ENCODE data around the gene CCDC82. TPM values are rescaled to one million over a fixed set of nuclear protein-coding genes. Genes with fewer than 3 reads are reported as not detected.

CCDC82 gene
- total and polyA plus RNA-seq, 9 donors: 14.8 to 31.8 (median 23.0) TPM

GRCh38 chr11:96365493-96365892 lies 24.2 kb downstream of the CCDC82 start:
- TF ChIP-seq CTCF (IDR thresholded peaks at IDR 0.05): no peak
- TF ChIP-seq EP300 (IDR thresholded peaks at IDR 0.05): no peak
- TF ChIP-seq POLR2A (IDR thresholded peaks at IDR 0.05): no peak
- Histone ChIP-seq H3K27ac (no peak overlapping the region), H3K4me3 (no peak overlapping the region), H3K27me3 (no peaks in the 10 kb centered on the region), H3K9me3 (no peaks in the 10 kb centered on the region), H3K4me1 (ENCODE audit: insufficient read depth) (no peaks in the 10 kb centered on the region), H3K36me3 (no peaks in the 10 kb centered on the region)
- DNase-seq: no peak
- WGBS, 3 donors: 71 to 86% (median 78%) methylated on average over 1 of the region's 1 CpG
- intact Hi-C loops (cut with DNase I): no loop called here

GRCh38 chr11:96361778-96362177 lies 27.9 kb downstream of the CCDC82 start:
- 58 to 71% (median 70%) methylated on average over 2 of the region's 2 CpGs for WGBS, 3 donors
- H3K4me3 ChIP-seq: no peak overlapping the region
- no peak for DNase-seq
- intact Hi-C loops (cut with DNase I): no loop called here
- no peaks in the 10 kb centered on the region for H3K36me3 ChIP-seq
- no peak overlapping the region for H3K27ac ChIP-seq
- H3K9me3 ChIP-seq: no peaks in the 10 kb centered on the region
- no peaks in the 10 kb centered on the region for H3K27me3 ChIP-seq
- H3K4me1 ChIP-seq (ENCODE audit: insufficient read depth): no peaks in the 10 kb centered on the region
- TF ChIP-seq EP300 (IDR thresholded peaks at IDR 0.05): no peak
- no peak for TF ChIP-seq CTCF (IDR thresholded peaks at IDR 0.05)
- TF ChIP-seq POLR2A (IDR thresholded peaks at IDR 0.05): no peak

- no peaks in the 10 kb centered on the region for H3K36me3 ChIP-seq
- WGBS, 3 donors: 88 to 92% (median 88%) methylated on average over 3 of the region's 3 CpGs
- no peak for TF ChIP-seq POLR2A (IDR thresholded peaks at IDR 0.05)
- TF ChIP-seq CTCF (IDR thresholded peaks at IDR 0.05): no peak
- TF ChIP-seq EP300 (IDR thresholded peaks at IDR 0.05): no peak
- no peaks in the 10 kb centered on the region for H3K9me3 ChIP-seq
- no peak for DNase-seq
- intact Hi-C loops (cut with DNase I): no loop called here
- no peak overlapping the region for H3K4me3 ChIP-seq
- H3K27me3 ChIP-seq: no peaks in the 10 kb centered on the region
- H3K4me1 ChIP-seq (ENCODE audit: insufficient read depth): no peaks in the 10 kb centered on the region
- no peak overlapping the region for H3K27ac ChIP-seq
These were observed 31.4 kb downstream of the CCDC82 start for GRCh38 chr11:96358321-96358720.

GRCh38 chr11:96357794-96358193 lies 31.9 kb downstream of the CCDC82 start:
- no peak for DNase-seq
- TF ChIP-seq CTCF (IDR thresholded peaks at IDR 0.05): no peak
- 94% methylated on average over 1 of the region's 1 CpG for WGBS, 3 donors
- Histone ChIP-seq H3K36me3 (no peaks in the 10 kb centered on the region), H3K27me3 (no peaks in the 10 kb centered on the region), H3K4me1 (ENCODE audit: insufficient read depth) (no peaks in the 10 kb centered on the region), H3K4me3 (no peak overlapping the region), H3K27ac (no peak overlapping the region), H3K9me3 (no peaks in the 10 kb centered on the region)
- intact Hi-C loops (cut with DNase I): no loop called here

GRCh38 chr11:96356848-96357247 lies 32.9 kb downstream of the CCDC82 start:
- Histone ChIP-seq H3K4me3 (no peak overlapping the region), H3K36me3 (no peaks in the 10 kb centered on the region), H3K27me3 (no peaks in the 10 kb centered on the region), H3K4me1 (ENCODE audit: insufficient read depth) (no peaks in the 10 kb centered on the region), H3K27ac (no peak overlapping the region), H3K9me3 (no peaks in the 10 kb centered on the region)
- intact Hi-C loops (cut with DNase I): no loop called here
- 97 to 98% (median 98%) methylated on average over 4 of the region's 4 CpGs for WGBS, 3 donors
- DNase-seq: no peak
- no peak for TF ChIP-seq POLR2A (IDR thresholded peaks at IDR 0.05)
- TF ChIP-seq CTCF (IDR thresholded peaks at IDR 0.05): no peak
- TF ChIP-seq EP300 (IDR thresholded peaks at IDR 0.05): no peak
